IMR-90 (cell line): ENCODE results near the gene PFDN5. TPM values are rescaled to one million over a fixed set of nuclear protein-coding genes. Genes with fewer than 3 reads are reported as not detected.

Experiments used
- ATAC-seq: fragments of 200-7000 bp; cut with Tn5 transposase; 2 replicates; pipeline ENCODE4 v1.9.1; 2020; ENCODE audit warnings: low read depth, mild to moderate bottlenecking, moderate library complexity
- BruUV-seq: library from RNA; stranded (reverse); fragments of 400-500 nt; replicated peaks from 2 replicates; lab custom pipeline; 2021; lab: Mats Ljungman, UMichigan
- CTCF ChIA-PET: fragments of 300-600 bp; formaldehyde crosslinking; extraction: SDS; loops from one replicate; lab custom pipeline; 2021; ENCODE audit warnings: antibody characterized with exemption; lab: Yijun Ruan, JAX
- POLR2A ChIA-PET: fragments of 300-600 bp; sonication (Branson Sonifier 250); formaldehyde crosslinking; loops from one replicate; lab custom pipeline; 2022; ENCODE audit warnings: antibody characterized with exemption; ENCODE audit not compliant: unreplicated experiment; lab: Charles Lee
- DNase-seq: peaks from one replicate; pipeline ENCODE4 v3.0.0; 2013
- H2AFZ ChIP-seq: replicated peaks from 2 replicates; pipeline ENCODE3; 2013; ENCODE audit warnings: low read length, mild to moderate bottlenecking; ENCODE audit not compliant: poor library complexity
- H2AK5ac ChIP-seq: 2 replicates; pipeline ENCODE4 v1.6.1; 2013; ENCODE audit warnings: low read depth, low read length, inconsistent platforms
- H2AK9ac ChIP-seq: replicated peaks from 2 replicates; pipeline ENCODE3; 2013; ENCODE audit warnings: mild to moderate bottlenecking, low read depth, low read length, moderate library complexity; ENCODE audit not compliant: poor library complexity
- H2BK120ac ChIP-seq: 2 replicates; pipeline ENCODE4 v1.6.1; 2013; ENCODE audit warnings: low read depth, low read length, inconsistent platforms
- H2BK15ac ChIP-seq: 3 replicates; pipeline ENCODE4 v1.6.1; 2013; ENCODE audit warnings: low read depth, low read length, inconsistent platforms
- H2BK20ac ChIP-seq: 2 replicates; pipeline ENCODE4 v1.6.1; 2013; ENCODE audit warnings: low read depth, mild to moderate bottlenecking, inconsistent platforms, low read length, moderate library complexity
- H2BK5ac ChIP-seq: 2 replicates; pipeline ENCODE4 v1.6.1; 2013; ENCODE audit warnings: mild to moderate bottlenecking, low read depth, low read length, inconsistent platforms; ENCODE audit not compliant: poor library complexity, severe bottlenecking
- H3K14ac ChIP-seq: replicated peaks from 2 replicates; pipeline ENCODE4 v1.6.1; 2013; ENCODE audit warnings: low read depth, low read length, inconsistent platforms
- H3K18ac ChIP-seq: 2 replicates; pipeline ENCODE4 v1.6.1; 2013; ENCODE audit warnings: low read depth, low read length, control low read depth
- H3K23ac ChIP-seq: 2 replicates; pipeline ENCODE4 v1.6.1; 2013; ENCODE audit warnings: low read depth, low read length, inconsistent platforms
- H3K27ac ChIP-seq: 2 replicates; pipeline ENCODE4 v1.5.1; 2013; ENCODE audit warnings: mild to moderate bottlenecking, control low read depth, low read length; ENCODE audit not compliant: insufficient read depth
- H3K27me3 ChIP-seq: 2 replicates; pipeline ENCODE4 v1.6.1; 2013; ENCODE audit warnings: low read length; ENCODE audit not compliant: control insufficient read depth, insufficient read depth
- H3K36me3 ChIP-seq: 2 replicates; pipeline ENCODE4 v1.6.1; 2013; ENCODE audit warnings: low read length, mixed read lengths; ENCODE audit not compliant: control insufficient read depth, insufficient read depth
- H3K4ac ChIP-seq: 2 replicates; pipeline ENCODE4 v1.6.1; 2013; ENCODE audit warnings: low read depth, low read length, inconsistent platforms
- H3K4me1 ChIP-seq: 2 replicates; pipeline ENCODE4 v1.6.1; 2013; ENCODE audit warnings: low read length, mixed read lengths; ENCODE audit not compliant: control insufficient read depth, insufficient read depth
- H3K4me2 ChIP-seq: 2 replicates; pipeline ENCODE4 v1.6.1; 2013; ENCODE audit warnings: low read depth, mild to moderate bottlenecking, control low read depth, low read length, moderate library complexity
- H3K4me3 ChIP-seq: 2 replicates; pipeline ENCODE4 v1.5.1; 2013; ENCODE audit warnings: low read depth, mild to moderate bottlenecking, control low read depth, low read length, moderate library complexity; ENCODE audit not compliant: insufficient read depth
- H3K56ac ChIP-seq: 2 replicates; pipeline ENCODE4 v1.6.1; 2013; ENCODE audit warnings: low read length, inconsistent platforms; ENCODE audit not compliant: insufficient read depth; ENCODE audit errors: extremely low read depth
- H3K79me1 ChIP-seq, 2 experiments: 2 replicates each; pipeline ENCODE4 v1.6.1; 2013; ENCODE audit warnings: low read length in 2 of 2, inconsistent platforms in 1 of 2, low read depth in 1 of 2
- H3K9ac ChIP-seq: 2 replicates; pipeline ENCODE4 v1.6.1; 2013; ENCODE audit warnings: low read depth, low read length, control low read depth
- H3K9me1 ChIP-seq: 2 replicates; pipeline ENCODE4 v1.6.1; 2013; ENCODE audit warnings: low read length, inconsistent platforms; ENCODE audit not compliant: insufficient read depth
- H3K9me3 ChIP-seq: 2 replicates; pipeline ENCODE4 v1.6.1; 2013; ENCODE audit warnings: low read length; ENCODE audit not compliant: control insufficient read depth, insufficient read depth
- H4K20me1 ChIP-seq: 2 replicates; pipeline ENCODE4 v1.6.1; 2013; ENCODE audit warnings: low read length, inconsistent platforms; ENCODE audit not compliant: insufficient read depth
- H4K5ac ChIP-seq: 2 replicates; pipeline ENCODE4 v1.6.1; 2013; ENCODE audit warnings: mild to moderate bottlenecking, low read depth, low read length, control low read depth
- H4K8ac ChIP-seq, 2 experiments: 2 replicates each; pipeline ENCODE4 v1.6.1; 2013; ENCODE audit warnings: low read depth in 2 of 2, low read length in 2 of 2, control low read depth in 1 of 2, inconsistent platforms in 1 of 2
- H4K91ac ChIP-seq: 2 replicates; pipeline ENCODE4 v1.6.1; 2013; ENCODE audit warnings: low read depth, low read length, inconsistent platforms; ENCODE audit not compliant: insufficient read depth
- BHLHE40 ChIP-seq: fragments of 150-350 bp; IDR thresholded peaks from 2 replicates; pipeline ENCODE4 v1.6.1; 2016; ENCODE audit warnings: mild to moderate bottlenecking, low read depth, low read length
- CEBPB ChIP-seq: IDR thresholded peaks from 2 replicates; pipeline ENCODE4 v1.6.1; 2012; ENCODE audit warnings: low read depth, low read length, improper control_type of control experiment
- CHD1 ChIP-seq: IDR thresholded peaks from 2 replicates; pipeline ENCODE4 v1.6.1; 2012; ENCODE audit warnings: low read depth, low read length, improper control_type of control experiment
- FOS ChIP-seq: fragments of 150-350 bp; IDR thresholded peaks from 2 replicates; pipeline ENCODE4 v1.6.1; 2016; ENCODE audit warnings: low read depth, low read length
- MAFK ChIP-seq: IDR thresholded peaks from 2 replicates; pipeline ENCODE4 v1.6.1; 2012; ENCODE audit warnings: low read depth, low read length, improper control_type of control experiment
- MXI1 ChIP-seq: IDR thresholded peaks from 2 replicates; pipeline ENCODE4 v1.6.1; 2012; ENCODE audit warnings: low read depth, mild to moderate bottlenecking, low read length, moderate library complexity, borderline replicate concordance
- NFE2L2 ChIP-seq: fragments of 150-350 bp; IDR thresholded peaks from 2 replicates; pipeline ENCODE4 v1.6.1; 2016; ENCODE audit warnings: low read depth, mild to moderate bottlenecking, low read length
- RFX5 ChIP-seq: IDR thresholded peaks from 2 replicates; pipeline ENCODE4 v1.8.0; 2012; ENCODE audit warnings: low read depth, mild to moderate bottlenecking, low read length, moderate library complexity
- SMC3 ChIP-seq: fragments of 150-350 bp; IDR thresholded peaks from 2 replicates; pipeline ENCODE4 v1.6.1; 2016; ENCODE audit warnings: low read depth, mild to moderate bottlenecking, antibody characterized with exemption, low read length, moderate library complexity
- WGBS, 2 experiments: methylation state at CpG; one replicate each; pipeline versions ENCODE4 v1.1.5 to v1.1.7; 2013; ENCODE audit warnings: missing lambda C conversion rate in 2 of 2; ENCODE audit not compliant: insufficient read length in 1 of 2; ENCODE audit errors: extremely low coverage in 2 of 2; 5-methylcytosine and 5-hydroxymethylcytosine counted together
- dilution Hi-C: fragments of 300-500 bp; cut with HindIII; formaldehyde crosslinking; loops from one replicate; pipeline ENCODE4 v1.14.3; 2018; ENCODE audit warnings: low sequenced_read_pairs; ENCODE audit not compliant: unreplicated experiment
- in situ Hi-C: fragments of 300-500 bp; cut with MboI; formaldehyde crosslinking; loops from 3 replicates; pipeline ENCODE4 v1.14.3; 2019; ENCODE audit warnings: low sequenced_read_pairs, inconsistent platforms, mixed read lengths
- intact Hi-C: fragments of 100-400 bp; cut with micrococcal nuclease; formaldehyde crosslinking; loops from 2 replicates; pipeline ENCODE4 v1.10.0; 2022
- polyA plus RNA-seq, 3 experiments: library from polyadenylated mRNA; depleted of rRNA; stranded (reverse); fragments of >200 nt; gene quantifications; 2 replicates each; pipeline ENCODE4 v1.2.3, GENCODE V29; 2012; ENCODE audit warnings: low replicate concordance in 1 of 3
- total RNA-seq: library from RNA; depleted of rRNA; stranded (reverse); fragments of >200 nt; gene quantifications from 2 replicates; pipeline ENCODE4 v1.2.3, GENCODE V29; 2012
- TF ChIP-seq, protein P1 (sequence below): conservative IDR thresholded peaks from 2 replicates; pipeline ENCODE4 v1.5.1; 2012; ENCODE audit warnings: mild to moderate bottlenecking, low read depth, low read length, improper control_type of control experiment

Gene PFDN5
- total and polyA plus RNA-seq, 2 of the 4 experiments (the other 2 are of a cell fraction): 1,011 to 1,338 TPM

DNA sequence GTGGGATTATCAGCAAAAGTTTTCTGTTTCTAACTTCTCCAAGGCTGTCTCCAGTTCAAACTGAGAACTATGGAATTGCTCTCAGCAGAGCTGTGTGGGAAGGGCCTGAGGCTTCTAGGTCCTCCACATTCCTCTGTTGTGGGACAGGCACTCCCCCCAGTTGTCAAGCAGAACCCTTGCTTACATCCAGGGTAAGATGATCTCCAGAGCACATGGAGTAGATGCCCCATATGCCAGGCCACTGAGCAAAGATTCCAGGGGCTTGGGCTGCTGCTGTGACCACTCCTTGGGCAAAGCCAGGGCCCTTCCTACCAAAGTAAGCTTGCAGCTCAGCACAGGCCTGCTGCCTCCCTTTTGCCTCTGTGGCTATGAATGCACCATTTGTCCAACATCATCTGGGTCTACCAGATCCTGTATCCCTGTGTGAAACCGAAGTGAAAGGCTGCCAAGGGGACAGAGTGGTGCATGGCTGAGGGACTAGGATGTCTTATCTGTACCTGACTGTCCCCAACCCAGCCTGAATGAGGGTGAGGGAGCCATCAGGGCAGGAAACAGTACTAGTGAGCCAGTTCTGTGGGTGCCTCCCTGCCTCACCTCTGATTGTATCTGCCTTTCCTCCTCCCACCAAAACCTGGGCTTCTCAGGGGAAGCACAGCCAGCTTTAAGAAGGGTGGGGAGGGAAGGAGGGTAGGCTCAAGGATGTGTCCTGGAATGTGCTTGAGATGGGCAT is 40.4 kb upstream of the PFDN5 start:
- Histone ChIP-seq H3K4me3 (no peak overlapping the region), H3K18ac (no peak overlapping the region), H3K23ac (no peak overlapping the region), H3K14ac (no peak overlapping the region), H2AK9ac (no peak overlapping the region), H3K4me2 (no peak overlapping the region), H2BK120ac (no peak overlapping the region), H2BK15ac (no peak overlapping the region), H3K27ac (no peak overlapping the region), H2AK5ac (no peak overlapping the region), H4K20me1 (no peaks in the 10 kb centered on the region; the same call in 1 of the 2 replicates), H3K79me1 (peaks cover 27 to 39% of the 10 kb centered on the region in 2 experiments), H4K8ac (no peak overlapping the region), H3K4ac (no peak overlapping the region), H3K9me1 (peaks cover 19% of the 10 kb centered on the region), H4K5ac (no peak overlapping the region), H2BK20ac (no peak overlapping the region), H2AFZ (no peak overlapping the region), H4K91ac (no peak overlapping the region), H3K27me3 (no peaks in the 10 kb centered on the region), H3K56ac (no peak overlapping the region), H3K36me3 (peaks cover 16% of the 10 kb centered on the region), H2BK5ac (no peak overlapping the region), H3K4me1 (peaks cover 11% of the 10 kb centered on the region), H3K9me3 (no peaks in the 10 kb centered on the region), H3K9ac (no peak overlapping the region)
- no peak for DNase-seq
- TF ChIP-seq SMC3 (no peak), NFE2L2 (no peak), MAFK (no peak), BHLHE40 (no peak), CEBPB (no peak), FOS (no peak), MXI1 (no peak), CHD1 (no peak), RFX5 (no peak)
- TF ChIP-seq, protein P1, sequence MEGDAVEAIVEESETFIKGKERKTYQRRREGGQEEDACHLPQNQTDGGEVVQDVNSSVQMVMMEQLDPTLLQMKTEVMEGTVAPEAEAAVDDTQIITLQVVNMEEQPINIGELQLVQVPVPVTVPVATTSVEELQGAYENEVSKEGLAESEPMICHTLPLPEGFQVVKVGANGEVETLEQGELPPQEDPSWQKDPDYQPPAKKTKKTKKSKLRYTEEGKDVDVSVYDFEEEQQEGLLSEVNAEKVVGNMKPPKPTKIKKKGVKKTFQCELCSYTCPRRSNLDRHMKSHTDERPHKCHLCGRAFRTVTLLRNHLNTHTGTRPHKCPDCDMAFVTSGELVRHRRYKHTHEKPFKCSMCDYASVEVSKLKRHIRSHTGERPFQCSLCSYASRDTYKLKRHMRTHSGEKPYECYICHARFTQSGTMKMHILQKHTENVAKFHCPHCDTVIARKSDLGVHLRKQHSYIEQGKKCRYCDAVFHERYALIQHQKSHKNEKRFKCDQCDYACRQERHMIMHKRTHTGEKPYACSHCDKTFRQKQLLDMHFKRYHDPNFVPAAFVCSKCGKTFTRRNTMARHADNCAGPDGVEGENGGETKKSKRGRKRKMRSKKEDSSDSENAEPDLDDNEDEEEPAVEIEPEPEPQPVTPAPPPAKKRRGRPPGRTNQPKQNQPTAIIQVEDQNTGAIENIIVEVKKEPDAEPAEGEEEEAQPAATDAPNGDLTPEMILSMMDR: no peak
- WGBS, 2 experiments: no CpG with 5 or more reads among the region's 1 CpG
- dilution Hi-C loops: no loop called here
- no peak for ATAC-seq
- POLR2A ChIA-PET: no interaction called here
- CTCF ChIA-PET: interaction anchor here (0.6 kb wide), 1 partner anchor 13 kb away, joined by 4 read pairs; the partner anchor contains the start of gene ESPL1
- in situ Hi-C loops: no loop called here
- no TSS peak for BruUV-seq
- intact Hi-C loops: no loop called here
